T-helper 2 cell (primary cell): ENCODE data around the gene GAGE13.
"Not testable (repeated sequence)": the region's sequence is repeated elsewhere in the genome, so short reads cannot be mapped to it uniquely, and the experiment has no call there.

Experiments used
- DNase-seq, 5 experiments: peaks; one replicate each; pipeline versions ENCODE4 v3.0.0 to v3.0.0-alpha.2; 2012 to 2022

Gene GAGE13

GRCh38 chrX:49331841-49332240 lies 459 bp downstream of the GAGE13 start:
- DNase-seq = peak in 1 of 5 experiments; percentile 13

DNA sequence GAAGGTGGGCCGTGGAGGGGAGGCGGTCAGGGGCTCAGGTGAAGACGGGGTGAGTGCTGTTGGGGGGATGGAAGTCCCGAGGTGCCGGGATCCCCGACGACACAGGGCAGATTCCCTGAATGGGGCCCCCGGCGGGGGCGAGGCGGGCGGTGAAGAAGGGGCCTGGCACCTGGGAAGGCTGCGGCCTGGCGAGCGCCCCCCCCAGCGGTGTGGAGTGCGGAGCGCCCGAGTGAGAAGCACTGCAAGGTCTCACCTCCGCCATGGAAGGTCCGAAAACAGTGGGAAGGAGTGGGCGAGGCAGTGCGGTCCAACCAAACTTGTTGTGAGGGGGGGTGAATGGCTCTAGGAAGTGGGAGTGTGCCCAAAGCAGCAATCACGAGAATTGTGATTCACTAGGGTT lies 10.1 kb downstream of the GAGE13 start:
- not testable (repeated sequence) for DNase-seq

DNA sequence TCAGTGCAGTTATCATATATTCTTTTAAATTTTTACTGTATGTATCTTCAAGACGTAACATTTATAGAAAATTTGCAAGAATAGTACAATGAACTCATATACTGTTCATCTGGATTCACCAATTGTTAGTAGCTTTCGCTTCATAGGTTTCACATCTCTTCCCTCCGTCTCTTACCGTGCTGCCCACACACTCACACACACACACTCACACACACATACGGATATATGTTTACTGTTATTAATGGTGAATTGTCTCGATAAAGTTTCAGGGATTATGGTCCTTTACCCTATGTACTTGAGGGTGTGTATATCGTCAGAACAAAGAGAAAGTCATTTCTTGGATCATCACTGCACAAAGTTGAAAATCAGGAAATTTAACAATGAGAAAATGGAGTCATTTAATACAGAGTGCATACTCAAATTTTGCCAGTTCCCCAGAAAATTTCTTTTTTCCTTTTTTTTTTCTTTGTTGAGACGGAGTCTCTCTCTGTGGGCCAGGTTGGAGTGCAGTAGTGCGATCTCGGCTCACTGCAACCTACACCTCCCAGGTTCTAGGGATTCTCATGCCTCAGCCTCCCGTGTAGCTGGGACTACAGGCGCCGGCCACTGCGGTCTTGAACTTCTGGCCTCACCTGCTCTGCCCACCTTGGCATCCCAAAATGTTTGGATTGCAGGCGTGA lies 13.3 kb downstream of the GAGE13 start:
- DNase-seq = not testable (repeated sequence)

DNA sequence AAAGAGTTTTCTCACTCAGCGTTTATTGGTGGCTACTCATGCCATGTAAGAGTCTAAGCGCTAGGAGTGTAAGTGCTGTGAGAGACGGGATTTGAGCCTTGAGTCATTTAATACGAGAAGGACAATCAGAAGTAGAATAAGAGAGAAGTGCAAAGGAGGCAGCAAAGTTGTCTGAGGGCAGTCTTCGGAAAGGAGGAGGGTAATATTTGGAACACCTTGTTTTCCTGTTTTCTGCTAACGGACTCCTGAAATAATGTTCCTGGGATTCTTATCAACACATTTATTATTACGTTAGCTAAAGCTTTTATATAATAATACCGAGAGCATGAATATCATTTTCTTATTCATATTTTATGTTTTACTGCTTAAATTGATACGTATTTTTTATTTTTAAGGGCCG lies 14.0 kb downstream of the GAGE13 start:
- DNase-seq = not testable (repeated sequence)

DNA sequence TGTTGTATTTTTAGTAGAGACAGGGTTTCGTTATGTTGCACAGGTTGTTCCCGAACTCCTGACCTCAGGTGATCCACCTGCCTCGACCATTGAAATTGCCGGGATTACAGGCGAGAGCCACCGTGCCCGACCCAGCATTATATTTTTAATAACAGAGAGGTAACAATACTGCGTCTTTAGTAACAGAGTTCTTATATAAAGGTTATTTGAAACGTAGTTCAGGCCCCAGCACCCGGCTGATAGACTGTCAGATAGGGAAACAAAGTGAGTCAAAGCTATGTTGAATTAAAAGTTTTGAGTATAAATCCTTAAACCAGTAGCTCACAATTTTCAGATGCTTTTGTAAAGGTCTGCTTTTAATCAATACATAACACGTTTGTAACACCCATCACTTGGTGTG lies 14.8 kb downstream of the GAGE13 start:
- not testable (repeated sequence) for DNase-seq
